CD4-positive, alpha-beta T cell treated with Interleukin-21 for 1 hour (primary cell): ENCODE measurements around the gene NOS1AP.

Experiments used
- DNase-seq: peaks from one replicate; pipeline ENCODE4 v3.0.0-alpha.2; 2020

The NOS1AP gene

DNA sequence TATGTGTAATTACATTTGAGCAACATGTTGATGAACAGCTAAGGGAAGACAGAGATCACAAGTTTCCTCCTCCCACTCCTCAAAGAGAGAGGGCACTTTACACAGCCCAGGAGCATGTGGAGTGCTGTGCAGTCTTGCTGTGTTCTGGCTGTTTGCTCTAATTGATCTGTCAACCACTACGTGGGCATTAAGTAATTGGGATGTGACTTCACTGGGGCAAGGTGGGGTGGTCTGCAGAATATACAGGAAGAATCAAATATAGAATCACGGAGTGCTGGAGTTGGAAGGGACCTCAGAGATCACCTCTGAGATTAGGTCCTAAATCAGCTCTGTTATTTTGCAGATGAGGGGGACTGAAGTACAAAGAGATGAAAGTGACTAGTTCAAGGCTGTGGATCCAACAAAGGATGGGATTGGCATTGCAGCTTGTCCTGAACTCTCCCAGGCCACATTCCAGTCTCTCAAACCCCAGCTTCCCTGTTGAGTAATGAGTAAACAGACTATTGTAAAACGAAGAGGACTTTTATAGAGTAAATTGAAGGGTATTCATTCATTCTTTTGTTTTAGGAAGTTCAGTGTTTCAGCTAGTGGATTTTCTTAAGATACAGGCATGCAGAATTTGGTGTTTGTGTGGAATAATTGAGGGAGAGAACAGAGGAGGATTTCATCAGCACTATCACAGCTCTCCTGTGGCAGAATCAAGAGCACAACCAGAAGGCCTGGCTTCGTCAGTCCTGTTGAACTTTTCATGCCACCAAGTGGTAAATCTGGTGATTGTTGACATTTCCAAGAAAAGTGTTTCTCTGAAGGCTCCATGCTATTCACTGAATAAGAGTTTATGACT lies 22.4 kb downstream of the NOS1AP start:
- no peak for DNase-seq

DNA sequence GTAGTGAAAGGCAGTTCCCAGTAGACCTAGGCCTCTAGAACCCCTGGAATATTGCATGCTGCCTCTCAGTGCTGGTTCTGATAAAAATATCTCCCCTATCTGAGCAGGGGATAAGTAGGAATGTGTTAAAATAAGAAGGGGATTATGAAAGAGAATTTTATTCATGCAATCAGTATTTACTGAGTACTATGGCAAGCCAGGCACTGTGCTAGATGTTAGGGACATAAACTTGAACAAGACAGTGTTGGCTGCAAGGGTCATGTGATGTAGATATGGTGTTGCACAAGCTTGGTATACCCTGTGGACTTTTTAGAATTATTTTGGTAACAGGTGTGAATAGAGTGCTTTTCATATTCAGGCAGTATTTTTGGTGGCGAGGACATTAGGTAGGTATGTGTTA lies 23.6 kb downstream of the NOS1AP start:
- DNase-seq: no peak

GRCh38 chr1:162094271-162094670 lies 24.8 kb downstream of the NOS1AP start:
- no peak for DNase-seq

- no peak for DNase-seq
Measured at GRCh38 chr1:162094723-162095122, 25.2 kb downstream of the NOS1AP start.

- DNase-seq: no peak
Measured at GRCh38 chr1:162107911-162108310, 38.4 kb downstream of the NOS1AP start.

- no peak for DNase-seq
Measured at GRCh38 chr1:162108426-162108825, 38.9 kb downstream of the NOS1AP start.

- no peak for DNase-seq
Measured at GRCh38 chr1:162110910-162111309, 41.4 kb downstream of the NOS1AP start.

DNA sequence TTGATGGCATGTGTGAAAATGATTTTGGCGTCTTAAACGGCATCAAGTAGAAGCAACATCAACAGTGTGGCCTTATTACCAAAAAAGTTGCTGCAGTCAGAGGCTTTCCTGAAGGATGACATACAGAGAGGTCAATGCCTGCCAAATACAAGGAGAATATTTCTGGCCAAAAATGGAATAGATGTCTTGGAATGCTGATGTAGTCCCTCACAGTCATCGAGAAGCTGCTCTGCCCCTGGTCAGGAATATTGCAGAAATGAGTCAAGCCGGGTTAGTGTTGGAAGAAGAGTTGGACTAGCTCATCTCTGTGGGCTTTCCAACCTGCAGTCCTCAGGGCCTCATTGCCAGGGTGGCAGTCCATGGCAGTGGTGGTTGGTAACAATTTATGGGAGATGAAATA lies 42.1 kb downstream of the NOS1AP start:
- DNase-seq: no peak

GRCh38 chr1:162113419-162113818 lies 43.9 kb downstream of the NOS1AP start:
- no peak for DNase-seq

GRCh38 chr1:162117039-162117774 lies 47.7 kb downstream of the NOS1AP start:
- no peak for DNase-seq

- DNase-seq: no peak
Measured at GRCh38 chr1:162118063-162118462, 48.6 kb downstream of the NOS1AP start.

DNA sequence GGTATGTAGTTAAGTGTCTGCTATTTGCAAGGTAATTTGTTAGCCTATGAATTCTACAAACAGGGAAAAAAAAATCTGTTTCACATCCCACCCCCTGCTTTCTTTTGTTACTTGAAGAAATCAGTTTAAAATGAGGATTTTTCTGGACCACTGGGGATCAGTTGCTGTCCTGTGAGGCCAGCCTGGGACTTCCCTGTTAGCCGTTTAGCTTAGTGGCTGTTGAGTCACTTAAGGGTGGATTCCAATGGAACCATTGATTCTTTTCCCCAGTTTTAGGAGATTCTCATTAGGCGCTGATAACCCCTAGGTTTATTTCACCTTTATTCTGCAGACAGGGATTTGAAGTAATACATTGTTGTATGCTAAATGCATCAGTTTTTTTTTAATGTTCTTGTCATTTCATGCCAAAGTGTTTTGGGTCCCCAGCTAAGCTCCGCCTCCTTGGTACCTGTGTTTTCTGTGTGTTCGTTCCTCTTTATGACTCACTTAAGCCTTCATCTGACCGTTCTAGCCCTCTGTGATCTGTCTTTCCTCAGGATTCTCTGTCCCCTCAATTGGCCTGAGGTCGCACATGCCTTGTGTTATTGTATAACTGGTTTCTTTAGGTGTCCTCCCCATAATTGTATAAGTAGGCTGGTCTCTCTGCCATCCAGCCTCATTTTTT lies 59.3 kb downstream of the NOS1AP start:
- no peak for DNase-seq

- no peak for DNase-seq
Measured at GRCh38 chr1:162130308-162130707, 60.8 kb downstream of the NOS1AP start.

- no peak for DNase-seq
Measured at GRCh38 chr1:162131400-162132321, 62.2 kb downstream of the NOS1AP start.

GRCh38 chr1:162133566-162133965 lies 64.1 kb downstream of the NOS1AP start:
- DNase-seq: no peak

DNA sequence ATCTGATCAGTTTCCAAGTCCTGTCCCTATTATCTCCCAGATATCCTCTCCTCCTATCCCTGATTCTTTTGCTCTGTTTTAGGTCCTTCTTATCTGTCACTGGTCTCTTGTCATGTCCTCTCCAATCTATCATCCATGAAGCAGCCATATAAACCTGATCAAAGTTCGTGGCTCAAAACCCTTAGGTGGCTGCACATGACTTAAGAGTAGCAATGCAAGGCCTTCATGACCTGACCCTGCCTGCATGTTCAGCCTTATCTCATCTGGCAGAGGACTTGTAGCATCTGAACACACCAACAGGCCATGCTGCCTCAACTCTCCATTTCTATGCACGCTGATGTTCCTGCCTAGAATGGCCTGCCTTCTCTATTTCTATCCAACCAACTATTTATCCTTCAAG lies 65.2 kb downstream of the NOS1AP start:
- DNase-seq: no peak

DNA sequence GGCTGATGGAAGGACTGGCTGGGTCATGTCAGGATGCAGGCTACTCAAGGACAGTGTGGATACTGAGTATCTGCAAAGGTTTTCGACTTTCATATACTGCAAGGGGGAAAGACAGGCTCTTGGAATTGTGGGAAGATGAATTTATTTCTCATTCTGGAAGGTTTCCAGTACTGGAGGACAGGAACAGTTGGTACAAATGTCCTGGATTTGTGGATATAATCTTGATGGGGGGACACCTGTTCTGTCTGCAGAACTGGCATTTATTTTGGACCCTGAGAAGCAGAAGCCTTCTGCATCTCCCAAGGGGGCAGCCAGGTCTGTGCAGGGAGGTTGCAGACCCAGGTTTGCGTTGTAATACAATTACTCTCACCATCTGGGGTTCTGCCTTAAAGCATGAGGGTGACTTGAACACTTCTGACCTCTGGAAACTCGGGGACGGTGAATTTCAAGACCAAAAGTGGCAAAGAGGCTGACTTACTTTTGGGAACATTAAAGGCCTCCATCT lies 65.8 kb downstream of the NOS1AP start:
- no peak for DNase-seq

DNA sequence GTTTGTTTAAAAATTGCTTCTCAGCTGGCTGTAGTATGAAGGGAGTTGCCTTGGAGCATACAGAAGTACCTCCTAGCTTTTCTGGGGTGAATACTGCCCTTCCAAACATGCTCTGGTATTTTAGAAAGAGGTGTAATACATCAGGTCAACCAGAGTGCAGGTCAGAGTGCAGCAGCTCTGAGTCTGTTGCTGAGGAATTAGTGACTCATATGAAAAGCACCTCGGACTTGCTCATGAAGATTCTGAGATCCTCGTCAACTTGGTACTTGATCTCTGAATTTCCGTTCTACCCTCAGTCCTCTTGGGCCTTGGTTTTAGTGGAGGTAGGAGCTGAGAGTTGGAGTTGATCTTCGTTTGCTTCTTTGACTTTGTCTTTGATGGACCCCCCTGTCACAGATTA lies 67.3 kb downstream of the NOS1AP start:
- no peak for DNase-seq

- DNase-seq: no peak
Measured at GRCh38 chr1:162137179-162137960, 67.9 kb downstream of the NOS1AP start.

- no peak for DNase-seq
Measured at GRCh38 chr1:162138112-162138511, 68.6 kb downstream of the NOS1AP start.

GRCh38 chr1:162138599-162139181 lies 69.2 kb downstream of the NOS1AP start:
- no peak for DNase-seq
